Measurements from ENCODE around the gene SRP54. TPM values are rescaled to one million over a fixed set of nuclear protein-coding genes. Genes with fewer than 3 reads are reported as not detected.

Gene SRP54
- 10 to 100 TPM; 55.5 to 58.2 TPM for total RNA-seq

DNA sequence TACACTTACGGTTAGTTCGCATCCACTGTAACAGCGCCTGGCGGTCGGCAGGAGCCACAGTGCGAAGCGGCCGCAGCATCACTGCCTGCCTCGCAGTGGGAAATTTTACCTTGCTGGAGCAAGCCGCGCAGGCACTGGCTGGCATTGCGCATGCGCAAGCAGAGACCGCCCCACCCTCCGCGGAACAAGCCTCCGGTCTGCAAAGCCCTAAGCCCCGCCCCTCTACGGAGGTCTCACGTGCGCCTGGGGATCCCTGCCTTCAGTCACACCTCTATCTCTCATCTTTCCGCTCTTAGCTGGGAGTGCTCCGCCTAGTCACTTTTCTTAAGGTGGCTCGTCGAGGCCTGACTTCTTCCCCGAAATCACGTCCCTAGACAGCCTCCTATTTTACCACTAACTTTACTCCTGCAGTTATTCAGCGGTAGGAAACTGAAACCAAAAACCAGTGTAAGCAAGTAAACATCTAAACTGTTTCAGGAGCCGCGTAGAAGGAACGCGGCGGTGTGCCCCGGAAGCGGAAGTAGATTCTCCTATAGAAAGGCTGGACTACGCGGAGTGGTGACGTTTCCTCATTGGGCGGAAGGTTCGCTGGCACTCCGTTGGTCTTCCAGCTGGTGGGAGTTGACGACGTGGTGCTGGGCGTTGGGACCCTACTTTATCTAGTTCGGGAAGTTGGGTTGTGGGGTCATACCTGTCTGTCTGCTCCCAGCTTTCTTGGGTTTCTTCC is at the start of gene SRP54:
SRP54 (plus strand) TSS at position 572 of the 727 bp plus-strand sequence. CDS start 13,718 bp downstream, outside the sequence.

DNA sequence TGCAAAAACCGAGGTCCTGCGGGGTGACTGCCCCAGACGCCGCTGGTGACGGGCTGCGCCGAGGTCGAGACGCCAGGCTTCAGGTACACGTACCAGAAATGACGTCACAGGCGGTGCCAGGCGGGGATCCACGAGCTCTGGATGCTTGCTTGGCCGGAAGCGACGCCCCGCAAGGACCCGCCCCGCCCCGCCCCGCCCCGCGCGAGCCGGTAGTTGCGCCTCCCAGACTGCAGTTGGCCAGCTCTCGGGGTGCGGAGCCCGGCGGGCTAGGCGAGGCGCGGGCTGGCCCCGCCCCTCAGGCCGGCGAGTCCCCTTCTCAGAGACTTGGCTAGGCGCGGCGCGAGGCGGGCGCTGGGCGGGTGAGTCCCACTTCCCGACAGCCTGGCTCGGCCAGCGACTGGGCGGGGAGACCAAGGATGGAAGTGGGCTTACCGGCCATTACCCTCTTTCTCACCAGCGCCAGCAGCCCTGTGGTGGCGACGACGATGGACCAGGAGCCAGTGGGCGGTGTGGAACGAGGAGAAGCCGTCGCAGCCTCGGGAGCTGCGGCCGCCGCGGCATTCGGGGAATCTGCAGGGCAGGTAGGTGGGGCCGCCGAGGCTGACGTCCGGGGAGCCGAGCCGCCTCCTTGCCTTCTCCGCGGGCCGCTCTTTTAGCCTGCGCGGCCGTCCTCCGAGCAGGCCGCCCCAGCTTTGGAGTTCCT is 63.4 kb downstream of the SRP54 start, which contains the start of gene FAM177A1:
FAM177A1 (plus strand) TSS at position 225 of the 703 bp plus-strand sequence; CDS start at position 417, 192 bp downstream.

Other genes starting within 250 kb of the SRP54 start
- 10 to 100 TPM; 49.0 to 53.8 TPM for gene BAZ1A, start 107.6 kb upstream of the SRP54 start, total RNA-seq
- 10 to 100 TPM; 35.2 to 36.7 TPM for gene FAM177A1, start 63.3 kb downstream of the SRP54 start, total RNA-seq
- gene PPP2R3C, start 139.0 kb downstream of the SRP54 start, total RNA-seq, result 10 to 100 TPM; 36.7 to 39.2 TPM
- gene PRORP, start 139.6 kb downstream of the SRP54 start, total RNA-seq, result 10 to 100 TPM; 40.2 to 45.2 TPM

Data from activated naive CD4-positive, alpha-beta T cell treated with anti-CD3 and anti-CD28 coated beads, Interleukin-2, amount 10 ng/mL, durations not matched to agents 5 hours and 36 hours (primary cell).